Measurements from ENCODE around the gene PCDHGB5. TPM values are rescaled to one million over a fixed set of nuclear protein-coding genes. Genes with fewer than 3 reads are reported as not detected.
"Not testable (repeated sequence)": the region's sequence is repeated elsewhere in the genome, so short reads cannot be mapped to it uniquely, and the experiment has no call there.

Gene PCDHGB5
- total RNA-seq, 1 donor from 2014 or later, result 4.0 TPM

DNA sequence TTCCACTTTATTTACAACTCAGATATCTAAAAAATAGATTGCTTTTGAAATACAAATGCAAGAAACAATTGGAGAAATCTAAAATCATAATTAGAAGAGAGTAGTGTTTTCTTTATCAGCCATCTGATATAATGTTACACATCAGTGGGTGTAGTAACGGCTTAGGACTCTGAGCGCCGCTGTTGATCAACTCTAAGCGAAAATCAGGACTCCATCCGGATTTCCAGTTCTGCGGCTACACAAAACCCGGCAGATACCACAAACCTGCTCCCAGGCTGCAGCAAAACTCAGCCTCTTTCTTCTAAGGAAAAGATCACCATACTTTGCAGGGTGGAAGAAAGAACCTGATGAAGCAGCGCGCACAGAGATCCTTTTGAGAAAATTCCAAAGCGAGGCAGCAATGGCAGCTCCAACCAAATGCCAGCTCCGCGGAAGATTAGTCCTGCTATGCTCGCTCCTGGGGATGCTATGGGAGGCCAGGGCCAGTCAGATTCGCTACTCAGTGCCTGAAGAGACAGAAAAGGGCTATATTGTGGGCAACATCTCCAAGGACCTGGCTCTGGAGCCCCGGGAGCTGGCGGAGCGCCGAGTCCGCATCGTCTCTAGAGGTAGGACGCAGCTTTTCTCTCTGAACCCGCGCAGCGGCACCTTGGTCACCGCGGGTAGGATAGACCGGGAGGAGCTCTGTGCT, 5.0 kb downstream of the PCDHGB5 start, which contains the start of gene PCDHGA9:
Gene PCDHGA9, plus strand, starts transcription at position 226 of the 691 bp plus-strand sequence. Its CDS starts 175 bp downstream, at position 401.
- no peaks in the 10 kb centered on the region for H3K27me3 Mint-ChIP-seq
- no peak within 1 kb of the TSS for H3K4me3 Mint-ChIP-seq (ENCODE audit: low read depth)
- H3K9me3 Mint-ChIP-seq (ENCODE audit: low read depth), result peaks cover 45% of the 10 kb centered on the region

DNA sequence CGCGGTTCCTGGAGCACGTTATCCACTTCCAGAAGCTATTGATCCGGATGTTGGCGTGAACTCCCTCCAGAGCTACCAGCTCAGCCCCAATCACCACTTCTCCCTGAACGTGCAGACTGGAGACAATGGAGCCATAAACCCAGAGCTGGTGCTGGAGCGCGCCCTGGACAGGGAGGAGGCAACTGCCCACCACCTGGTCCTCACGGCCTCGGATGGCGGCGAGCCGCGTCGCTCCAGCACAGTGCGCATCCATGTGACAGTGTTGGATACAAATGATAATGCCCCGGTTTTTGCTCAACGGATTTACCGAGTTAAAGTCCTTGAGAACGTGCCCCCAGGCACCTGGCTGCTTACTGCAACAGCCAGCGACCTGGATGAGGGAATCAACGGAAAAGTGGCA, 5.6 kb downstream of the PCDHGB5 start:
- TF ChIP-seq, protein P1, sequence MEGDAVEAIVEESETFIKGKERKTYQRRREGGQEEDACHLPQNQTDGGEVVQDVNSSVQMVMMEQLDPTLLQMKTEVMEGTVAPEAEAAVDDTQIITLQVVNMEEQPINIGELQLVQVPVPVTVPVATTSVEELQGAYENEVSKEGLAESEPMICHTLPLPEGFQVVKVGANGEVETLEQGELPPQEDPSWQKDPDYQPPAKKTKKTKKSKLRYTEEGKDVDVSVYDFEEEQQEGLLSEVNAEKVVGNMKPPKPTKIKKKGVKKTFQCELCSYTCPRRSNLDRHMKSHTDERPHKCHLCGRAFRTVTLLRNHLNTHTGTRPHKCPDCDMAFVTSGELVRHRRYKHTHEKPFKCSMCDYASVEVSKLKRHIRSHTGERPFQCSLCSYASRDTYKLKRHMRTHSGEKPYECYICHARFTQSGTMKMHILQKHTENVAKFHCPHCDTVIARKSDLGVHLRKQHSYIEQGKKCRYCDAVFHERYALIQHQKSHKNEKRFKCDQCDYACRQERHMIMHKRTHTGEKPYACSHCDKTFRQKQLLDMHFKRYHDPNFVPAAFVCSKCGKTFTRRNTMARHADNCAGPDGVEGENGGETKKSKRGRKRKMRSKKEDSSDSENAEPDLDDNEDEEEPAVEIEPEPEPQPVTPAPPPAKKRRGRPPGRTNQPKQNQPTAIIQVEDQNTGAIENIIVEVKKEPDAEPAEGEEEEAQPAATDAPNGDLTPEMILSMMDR (IDR thresholded peaks at IDR 0.05; ENCODE audit: unreplicated experiment), result no peak
- Mint-ChIP-seq H3K36me3 (ENCODE audit: insufficient read depth) (peaks cover 45% of the 10 kb centered on the region), H3K4me3 (ENCODE audit: low read depth) (no peak overlapping the region), H3K4me1 (ENCODE audit: low read depth) (peaks cover 2% of the 10 kb centered on the region), H3K9me3 (ENCODE audit: low read depth) (peaks cover 48% of the 10 kb centered on the region), H3K27me3 (no peaks in the 10 kb centered on the region), H3K27ac (no peak overlapping the region)
- DNase-seq (ENCODE audit: low spot score, unreplicated experiment), result no peak

More for the DNA sequence above, 5.0 kb downstream of the PCDHGB5 start, which contains the start of gene PCDHGA9:
- TF ChIP-seq, protein P1 (IDR thresholded peaks at IDR 0.05; ENCODE audit: unreplicated experiment), result no peak
- H3K4me1 Mint-ChIP-seq (ENCODE audit: low read depth), result no peaks in the 10 kb centered on the region
- H3K27ac Mint-ChIP-seq, result no peak within 1 kb of the TSS
- peaks cover 41% of the 10 kb centered on the region for H3K36me3 Mint-ChIP-seq (ENCODE audit: insufficient read depth)
- DNase-seq (ENCODE audit: low spot score, unreplicated experiment), result no peak

DNA sequence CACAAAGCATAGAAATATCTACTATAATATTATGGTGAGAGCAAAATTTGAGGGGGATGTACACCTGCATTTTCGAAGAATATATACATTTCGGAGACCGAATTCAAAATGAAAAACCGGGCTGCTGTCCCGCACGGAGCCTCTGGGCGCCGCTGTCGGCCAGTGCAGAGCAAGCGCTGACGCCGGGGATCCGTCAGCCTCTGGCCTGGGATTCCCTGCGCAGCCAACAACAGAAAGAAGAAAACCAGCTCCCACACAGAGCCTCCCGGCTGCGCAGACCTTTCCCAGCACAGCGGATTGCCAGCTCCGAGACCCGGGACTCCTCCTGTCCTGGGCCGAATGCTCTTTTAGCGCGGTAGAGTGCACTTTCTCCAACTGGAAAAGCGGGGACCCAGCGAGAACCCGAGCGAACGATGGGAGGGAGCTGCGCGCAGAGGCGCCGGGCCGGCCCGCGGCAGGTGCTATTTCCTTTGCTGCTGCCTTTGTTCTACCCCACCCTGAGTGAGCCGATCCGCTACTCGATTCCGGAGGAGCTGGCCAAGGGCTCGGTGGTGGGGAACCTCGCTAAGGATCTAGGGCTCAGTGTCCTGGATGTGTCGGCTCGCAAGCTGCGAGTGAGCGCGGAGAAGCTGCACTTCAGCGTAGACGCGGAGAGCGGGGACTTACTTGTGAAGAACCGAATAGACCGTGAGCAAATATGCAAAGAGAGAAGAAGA, 10.2 kb downstream of the PCDHGB5 start, which contains the start of gene PCDHGB6:
Gene PCDHGB6, plus strand, starts transcription at position 232 of the 716 bp plus-strand sequence. Its CDS starts 182 bp downstream, at position 414.
- Mint-ChIP-seq H3K4me3 (ENCODE audit: low read depth) (peak within 1 kb of the TSS; percentile 86), H3K27ac (peak within 1 kb of the TSS; percentile 98), H3K36me3 (ENCODE audit: insufficient read depth) (peaks cover 47% of the 10 kb centered on the region), H3K9me3 (ENCODE audit: low read depth) (peaks cover 43% of the 10 kb centered on the region)
- TF ChIP-seq, protein P1 (IDR thresholded peaks at IDR 0.05; ENCODE audit: unreplicated experiment), result peak; percentile 74
- H3K4me1 Mint-ChIP-seq (ENCODE audit: low read depth); H3K27me3 Mint-ChIP-seq: not testable (repeated sequence)
- DNase-seq (ENCODE audit: low spot score, unreplicated experiment), result peak; percentile 51

DNA sequence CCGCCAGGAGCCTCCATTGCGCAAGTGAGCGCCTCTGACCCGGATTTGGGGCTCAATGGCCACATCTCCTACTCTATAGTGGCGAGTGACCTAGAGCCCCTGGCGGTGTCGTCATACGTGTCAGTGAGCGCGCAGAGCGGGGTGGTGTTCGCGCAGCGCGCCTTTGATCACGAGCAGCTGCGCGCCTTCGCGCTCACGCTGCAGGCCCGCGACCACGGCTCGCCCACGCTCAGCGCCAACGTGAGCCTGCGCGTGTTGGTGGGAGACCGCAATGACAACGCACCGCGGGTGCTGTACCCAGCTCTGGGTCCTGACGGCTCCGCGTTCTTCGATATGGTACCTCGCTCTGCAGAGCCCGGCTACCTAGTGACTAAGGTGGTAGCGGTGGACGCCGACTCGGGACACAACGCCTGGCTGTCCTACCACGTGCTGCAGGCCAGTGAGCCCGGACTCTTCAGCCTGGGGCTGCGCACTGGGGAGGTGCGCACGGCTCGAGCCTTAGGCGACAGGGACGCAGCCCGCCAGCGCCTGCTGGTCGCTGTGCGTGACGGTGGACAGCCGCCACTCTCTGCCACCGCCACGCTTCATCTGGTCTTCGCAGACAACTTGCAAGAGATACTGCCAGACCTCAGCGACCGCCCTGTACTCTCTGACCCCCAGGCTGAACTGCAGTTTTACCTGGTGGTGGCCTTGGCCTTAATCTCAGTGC, 12.0 kb downstream of the PCDHGB5 start:
- no peak for DNase-seq (ENCODE audit: low spot score, unreplicated experiment)
- Mint-ChIP-seq H3K4me3 (ENCODE audit: low read depth) (no peak overlapping the region), H3K27me3 (no peaks in the 10 kb centered on the region), H3K27ac (peak overlapping the region; percentile 93), H3K9me3 (ENCODE audit: low read depth) (peaks cover 44% of the 10 kb centered on the region), H3K36me3 (ENCODE audit: insufficient read depth) (peaks cover 57% of the 10 kb centered on the region), H3K4me1 (ENCODE audit: low read depth) (peaks cover 2% of the 10 kb centered on the region)
- TF ChIP-seq, protein P1 (IDR thresholded peaks at IDR 0.05; ENCODE audit: unreplicated experiment), result no peak

DNA sequence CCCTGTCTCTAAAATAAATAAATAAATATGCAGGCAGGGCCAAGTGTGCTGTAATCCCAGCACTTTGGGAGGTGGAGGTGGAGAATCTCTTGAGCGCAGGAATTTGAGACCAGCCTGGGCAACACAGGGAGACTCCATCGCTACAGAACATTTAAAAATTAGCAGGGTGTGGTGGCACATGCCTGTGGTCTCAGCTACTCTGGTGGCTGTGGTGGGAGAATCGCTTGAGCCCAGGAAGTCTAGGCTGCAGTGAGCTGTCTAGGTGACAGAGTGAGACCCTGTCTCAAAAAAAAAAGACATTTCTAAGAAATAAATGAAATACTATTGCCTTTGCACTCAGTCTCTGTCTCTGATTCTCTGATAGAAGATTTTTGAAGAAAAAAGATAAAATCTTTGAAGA, 13.8 kb downstream of the PCDHGB5 start:
- H3K4me3 Mint-ChIP-seq (ENCODE audit: low read depth), result no peak overlapping the region
- no peak for DNase-seq (ENCODE audit: low spot score, unreplicated experiment)
- peaks cover 48% of the 10 kb centered on the region for H3K9me3 Mint-ChIP-seq (ENCODE audit: low read depth)
- peaks cover 62% of the 10 kb centered on the region for H3K36me3 Mint-ChIP-seq (ENCODE audit: insufficient read depth)
- H3K27ac Mint-ChIP-seq, result no peak overlapping the region
- peaks cover 2% of the 10 kb centered on the region for H3K4me1 Mint-ChIP-seq (ENCODE audit: low read depth)
- TF ChIP-seq, protein P1 (IDR thresholded peaks at IDR 0.05; ENCODE audit: unreplicated experiment), result no peak
- H3K27me3 Mint-ChIP-seq, result no peaks in the 10 kb centered on the region

All from progenitor cell of endocrine pancreas (in vitro differentiated cells).